Stimulated activated CD4-positive, alpha-beta T cell treated with anti-CD3 and anti-CD28 coated beads, TNF-alpha, amount 100 ng/mL, for 4 hours (primary cell): ENCODE results near the gene TMEM91.
A peak's percentile ranks its signal among the peaks of the same experiment; 100 is the strongest.
"Not testable (repeated sequence)": the region's sequence is repeated elsewhere in the genome, so short reads cannot be mapped to it uniquely, and the experiment has no call there.

Experiments
- DNase-seq, 3 experiments: peaks; one replicate each; pipeline ENCODE4 v3.0.0-alpha.2; 2020; ENCODE audit warnings: low read depth in 3 of 3

Gene TMEM91

GRCh38 chr19:41377977-41378709, 1.8 kb downstream of the TMEM91 start:
- no peak for DNase-seq

- not testable (repeated sequence) for DNase-seq
These were observed 5.2 kb downstream of the TMEM91 start for GRCh38 chr19:41381536-41381935.

GRCh38 chr19:41384351-41384750, 8.0 kb downstream of the TMEM91 start:
- no peak for DNase-seq

- no peak for DNase-seq
These were observed 10.1 kb downstream of the TMEM91 start for GRCh38 chr19:41386442-41386841.

GRCh38 chr19:41391618-41392017, 15.3 kb downstream of the TMEM91 start:
- no peak for DNase-seq

- no peak for DNase-seq
These were observed 16.4 kb downstream of the TMEM91 start for GRCh38 chr19:41392775-41393174.

GRCh38 chr19:41395355-41395754, 19.0 kb downstream of the TMEM91 start:
- DNase-seq = no peak

- peak; percentile 93 to 98 (median 98) for DNase-seq
These were observed 21.0 kb downstream of the TMEM91 start, which contains the start of the genes BCKDHA and EXOSC5 for GRCh38 chr19:41397086-41398049. Gene BCKDHA (plus strand): TSS chr19:41397818. CDS start chr19:41397828, 10 bp downstream. Gene EXOSC5 (minus strand): TSS chr19:41397359. CDS start chr19:41397328, 31 bp downstream.

- no peak for DNase-seq
These were observed 21.7 kb downstream of the TMEM91 start for GRCh38 chr19:41398050-41398418.

- DNase-seq = no peak
These were observed 22.3 kb downstream of the TMEM91 start for GRCh38 chr19:41398598-41398997.

GRCh38 chr19:41399091-41399490, 22.8 kb downstream of the TMEM91 start:
- DNase-seq = no peak

GRCh38 chr19:41399525-41399924, 23.2 kb downstream of the TMEM91 start:
- no peak for DNase-seq

- DNase-seq = no peak
These were observed 25.1 kb downstream of the TMEM91 start for GRCh38 chr19:41401483-41401882.

GRCh38 chr19:41402010-41402409, 25.7 kb downstream of the TMEM91 start:
- no peak for DNase-seq

GRCh38 chr19:41403181-41403970, 27.0 kb downstream of the TMEM91 start:
- DNase-seq = no peak

- DNase-seq = no peak
These were observed 29.4 kb downstream of the TMEM91 start for GRCh38 chr19:41405776-41406175.

- DNase-seq = no peak
These were observed 30.9 kb downstream of the TMEM91 start for GRCh38 chr19:41407271-41407670.

GRCh38 chr19:41408256-41408655, 31.9 kb downstream of the TMEM91 start:
- no peak for DNase-seq

- not testable (repeated sequence) for DNase-seq
These were observed 32.5 kb downstream of the TMEM91 start for GRCh38 chr19:41408846-41409245.

- no peak for DNase-seq
These were observed 33.0 kb downstream of the TMEM91 start for GRCh38 chr19:41409288-41409687.

GRCh38 chr19:41410336-41411054, 34.2 kb downstream of the TMEM91 start:
- DNase-seq = no peak
